ENCODE data around the gene CLCA1.

CLCA1 gene

GRCh38 chr1:86504137-86504479 lies 35.4 kb downstream of the CLCA1 start:
- no peak for DNase-seq (ENCODE audit: low read depth in 2 of 2)

GRCh38 chr1:86504895-86505563 lies 36.3 kb downstream of the CLCA1 start:
- DNase-seq (ENCODE audit: low read depth in 2 of 2) = no peak

- DNase-seq (ENCODE audit: low read depth in 2 of 2) = no peak
Observed at GRCh38 chr1:86505564-86505902, 36.8 kb downstream of the CLCA1 start.

GRCh38 chr1:86507935-86508582 lies 39.3 kb downstream of the CLCA1 start:
- no peak for DNase-seq (ENCODE audit: low read depth in 2 of 2)

DNA sequence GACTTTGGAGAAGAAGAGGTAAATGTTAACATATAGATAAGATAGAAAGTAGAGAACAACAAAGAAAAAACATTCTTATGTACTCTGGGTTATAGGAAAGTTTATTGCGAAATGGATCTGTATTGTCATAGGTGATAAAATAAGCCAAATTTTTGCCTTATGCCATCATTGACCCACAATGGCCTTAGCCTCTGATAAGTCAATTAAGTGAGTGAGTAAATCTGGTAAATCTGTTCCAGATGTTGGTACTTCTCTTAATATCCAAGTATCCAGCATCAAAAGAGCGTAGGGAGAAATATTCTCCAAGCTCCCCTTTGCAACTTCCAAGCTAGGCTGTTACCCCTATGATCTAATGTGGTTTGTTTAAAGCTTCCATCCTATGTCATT lies 39.8 kb downstream of the CLCA1 start:
- DNase-seq (ENCODE audit: low read depth in 2 of 2) = no peak

- no peak for DNase-seq (ENCODE audit: low read depth in 2 of 2)
Observed at GRCh38 chr1:86515597-86515996, 46.9 kb downstream of the CLCA1 start.

GRCh38 chr1:86516335-86516734 lies 47.6 kb downstream of the CLCA1 start:
- DNase-seq (ENCODE audit: low read depth in 2 of 2) = no peak

- no peak for DNase-seq (ENCODE audit: low read depth in 2 of 2)
Observed at GRCh38 chr1:86517336-86517735, 48.6 kb downstream of the CLCA1 start.

DNA sequence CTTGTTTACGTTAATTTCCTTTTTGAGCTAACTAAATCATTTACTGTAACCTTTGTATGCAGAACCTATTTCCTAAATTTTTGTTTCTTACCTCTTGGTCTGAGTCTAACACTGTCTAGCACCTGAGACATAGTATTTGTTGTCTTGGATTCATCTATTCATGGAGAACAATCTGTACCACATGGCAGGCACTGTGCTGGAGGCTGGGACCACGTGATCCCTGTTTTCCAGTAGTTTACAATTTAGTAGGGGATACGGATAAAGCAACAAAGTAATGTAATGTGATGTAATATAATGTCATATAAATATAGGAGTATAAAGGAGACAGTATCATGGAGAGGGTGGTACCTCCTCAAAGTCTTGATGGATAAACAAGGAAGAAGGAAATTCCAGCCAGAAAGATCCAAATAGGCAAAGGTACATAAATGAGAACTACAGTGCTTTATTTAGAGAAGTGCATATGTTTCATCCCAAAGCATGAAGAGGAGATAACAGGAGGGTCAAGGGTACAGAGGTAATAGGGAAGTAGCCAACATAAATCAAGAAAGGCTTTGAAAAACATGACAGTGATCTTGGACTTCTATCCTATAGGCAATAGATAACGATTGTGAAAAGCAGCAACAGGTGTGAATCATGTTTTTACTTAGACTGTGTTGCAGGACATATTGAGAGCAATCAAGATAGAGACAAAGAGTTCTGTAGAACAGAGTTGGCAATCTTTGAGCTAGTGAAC lies 52.2 kb downstream of the CLCA1 start:
- DNase-seq (ENCODE audit: low read depth in 2 of 2) = no peak

DNA sequence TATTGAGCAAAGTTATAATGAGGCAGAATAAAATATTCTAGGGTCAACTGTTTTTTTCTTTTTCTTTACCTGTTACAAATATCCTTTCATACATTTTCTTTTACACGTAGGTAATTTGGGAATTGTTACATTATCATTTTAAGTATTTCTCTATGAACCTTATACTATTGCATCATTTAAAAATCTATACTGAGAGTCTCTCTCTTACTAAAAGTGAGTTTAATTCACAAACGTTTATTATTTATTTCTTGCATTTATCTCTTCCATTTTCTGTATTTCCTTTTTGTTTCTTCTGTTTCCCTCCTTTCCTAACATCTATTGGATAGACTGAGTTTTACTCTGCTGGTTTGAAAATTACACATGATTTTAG lies 52.8 kb downstream of the CLCA1 start:
- DNase-seq (ENCODE audit: low read depth in 2 of 2) = no peak

DNA sequence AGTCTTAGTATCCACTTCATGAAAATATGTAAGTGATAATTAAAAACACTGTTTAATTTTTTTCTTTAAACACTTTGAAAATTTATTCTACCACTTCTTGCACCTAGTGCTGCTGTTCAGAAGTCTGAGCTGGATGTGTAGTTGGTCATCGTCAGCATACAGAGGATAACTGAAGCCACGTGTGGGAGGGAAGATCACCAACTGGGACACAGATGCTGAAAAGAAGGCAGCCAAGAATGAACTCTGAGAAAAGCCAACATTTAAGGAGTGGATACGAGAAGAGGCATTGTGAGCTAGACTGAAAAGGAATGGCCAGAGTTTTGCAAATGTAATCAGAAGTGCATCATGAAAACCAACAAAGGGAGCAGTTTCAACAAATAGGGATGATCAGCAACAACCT lies 53.5 kb downstream of the CLCA1 start:
- no peak for DNase-seq (ENCODE audit: low read depth in 2 of 2)

DNA sequence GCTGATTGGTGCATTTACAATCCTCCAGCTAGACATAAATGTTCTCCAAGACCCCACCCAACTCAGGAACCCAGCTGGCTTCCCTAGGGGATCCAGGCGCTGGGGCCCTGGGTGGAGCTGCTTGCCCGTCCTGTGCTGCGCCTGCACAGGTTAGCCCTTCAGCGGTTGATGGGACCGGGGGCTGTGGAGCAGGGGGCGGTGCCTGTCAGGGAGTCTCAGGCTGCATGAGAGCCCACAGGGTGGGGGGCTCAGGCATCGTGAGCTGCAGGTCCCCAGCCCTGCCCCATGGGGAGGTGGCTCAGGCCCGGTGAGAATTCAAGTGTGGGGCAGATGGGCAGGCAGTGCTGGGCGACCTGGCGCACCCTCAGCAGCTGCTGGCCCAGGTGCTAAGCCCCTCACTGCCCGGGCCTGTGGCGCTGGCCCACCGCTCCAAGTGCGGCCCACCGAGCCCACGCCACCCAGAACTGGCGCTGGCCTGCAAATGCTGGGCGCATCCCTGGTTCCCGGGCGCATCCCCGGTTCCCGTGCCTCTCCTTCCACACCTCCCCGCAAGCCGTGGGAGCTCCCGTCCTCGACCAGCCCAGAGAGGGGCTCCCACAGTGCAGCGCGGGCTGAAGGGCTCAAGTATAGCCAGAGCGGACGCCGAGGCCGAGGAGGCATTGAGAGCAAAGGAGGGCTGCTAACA lies 55.1 kb downstream of the CLCA1 start:
- no peak for DNase-seq (ENCODE audit: low read depth in 2 of 2)

- DNase-seq (ENCODE audit: low read depth in 2 of 2) = no peak
Observed at GRCh38 chr1:86527306-86527705, 58.6 kb downstream of the CLCA1 start.

DNA sequence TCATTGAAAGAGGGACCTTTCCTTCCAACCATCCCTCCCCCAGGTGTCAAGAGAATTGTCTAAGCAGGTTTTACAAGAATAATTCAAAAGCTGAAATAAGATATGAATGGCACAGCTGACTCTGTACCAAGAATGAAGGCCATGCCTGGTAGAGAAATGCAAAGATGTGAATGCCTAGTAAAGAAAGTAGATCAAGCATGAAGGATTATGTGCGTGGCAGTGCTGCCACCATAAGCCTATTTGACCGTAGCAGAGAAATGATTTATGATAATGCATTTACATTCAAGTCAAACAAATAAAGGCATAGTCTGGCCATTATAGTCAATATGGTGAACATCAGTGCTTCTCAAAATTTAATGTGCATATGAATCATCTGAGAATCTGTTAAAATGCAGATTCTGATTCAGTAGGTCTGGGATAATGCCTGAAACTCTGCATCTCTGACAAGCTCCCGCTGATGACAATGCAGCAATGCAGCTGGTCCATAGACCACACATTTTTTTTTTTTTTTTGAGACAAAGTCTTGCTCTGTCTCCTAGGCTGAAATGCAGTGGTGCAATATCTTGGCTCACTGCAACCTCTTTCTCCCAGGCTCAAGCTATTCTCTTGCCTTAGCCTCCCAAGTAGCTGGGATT lies 61.6 kb downstream of the CLCA1 start:
- no peak for DNase-seq (ENCODE audit: low read depth in 2 of 2)

- no peak for DNase-seq (ENCODE audit: low read depth in 2 of 2)
Observed at GRCh38 chr1:86537928-86538695, 69.4 kb downstream of the CLCA1 start.

DNA sequence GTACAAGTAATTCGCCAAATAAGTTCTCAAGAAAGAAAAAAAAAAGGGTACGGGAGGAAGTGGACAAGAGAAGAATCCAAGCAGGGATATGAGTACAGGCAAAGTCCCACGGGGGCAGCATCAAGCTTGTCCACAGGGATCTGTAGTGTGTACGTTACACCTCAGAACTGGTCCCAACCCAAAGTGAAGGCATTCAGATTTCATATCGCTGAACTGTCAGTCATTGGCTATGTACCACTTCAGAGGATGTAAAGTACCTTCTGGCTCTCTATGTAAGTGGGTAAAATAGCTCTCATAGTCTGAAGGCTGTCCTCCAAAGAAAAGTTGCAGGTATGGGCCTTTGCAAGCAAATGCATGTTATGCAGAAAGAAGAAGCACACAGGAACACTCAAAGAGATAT lies 70.0 kb downstream of the CLCA1 start:
- no peak for DNase-seq (ENCODE audit: low read depth in 2 of 2)

GRCh38 chr1:86541859-86542258 lies 73.1 kb downstream of the CLCA1 start:
- DNase-seq (ENCODE audit: low read depth in 2 of 2) = no peak

- DNase-seq (ENCODE audit: low read depth in 2 of 2) = no peak
Observed at GRCh38 chr1:86542631-86543030, 73.9 kb downstream of the CLCA1 start.

DNA sequence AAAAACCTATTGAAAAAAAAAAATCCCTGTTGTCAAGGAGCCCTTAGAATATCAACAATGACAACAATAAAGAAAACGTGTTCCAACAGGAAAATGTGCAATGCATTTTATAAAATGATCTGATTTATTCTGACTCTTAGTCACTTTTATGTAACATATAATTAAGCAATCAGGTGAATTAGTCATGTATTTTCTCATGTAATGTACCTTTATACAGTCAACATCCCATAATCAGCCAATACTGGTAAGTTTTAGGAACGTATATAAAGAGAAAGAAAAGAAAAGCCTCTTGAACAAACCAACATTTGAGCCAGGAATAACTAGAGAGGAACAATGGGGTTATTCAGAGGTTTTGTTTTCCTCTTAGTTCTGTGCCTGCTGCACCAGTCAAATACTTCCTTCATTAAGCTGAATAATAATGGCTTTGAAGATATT lies 78.1 kb downstream of the CLCA1 start, which contains the start of gene CLCA4:
CLCA4 (plus strand) TSS at position 292 of the 435 bp plus-strand sequence; CDS start at position 334, 42 bp downstream.
- no peak for DNase-seq (ENCODE audit: low read depth in 2 of 2)

GRCh38 chr1:86548839-86549238 lies 80.1 kb downstream of the CLCA1 start:
- no peak for DNase-seq (ENCODE audit: low read depth in 2 of 2)
